ENCODE measurements around the gene KCTD6. TPM values are rescaled to one million over a fixed set of nuclear protein-coding genes. Genes with fewer than 3 reads are reported as not detected.

The KCTD6 gene
- total and polyA plus RNA-seq, 2 of the 8 experiments (the other 6 are each of a cell fraction or from before 2014, with no cell fraction given), result 17.4 to 21.4 TPM

GRCh38 chr3:58469096-58469495 lies 22.8 kb upstream of the KCTD6 start:
- WGBS, 2 experiments (ENCODE audit: extremely low coverage in 1 of 2, insufficient coverage in 1 of 2, insufficient read length in 1 of 2, insufficient replicate concordance in 2 of 2, low coverage in 1 of 2, low lambda C conversion rate in 2 of 2, missing lambda C conversion rate in 1 of 2), result 91% methylated on average over 4 of the region's 4 CpGs; no CpG with 5 or more reads in 1 of the 2 experiments

More at GRCh38 chr3:58469096-58469495, 22.8 kb upstream of the KCTD6 start:
- no peaks in the 10 kb centered on the region for H3K36me3 ChIP-seq (ENCODE audit: control insufficient read depth in 2 of 4, insufficient read depth in 4 of 4, low read length in 3 of 4)
- no peak overlapping the region for H3K23ac ChIP-seq (ENCODE audit: insufficient read length)
- no peak overlapping the region for H3K9ac ChIP-seq (replicated peaks in 1 of 4; ENCODE audit: extremely low read depth in 1 of 4, low read depth in 3 of 4, low read length in 3 of 4)
- no peak overlapping the region for H3K18ac ChIP-seq (ENCODE audit: extremely low read depth, low read length)
- H3K27ac ChIP-seq (ENCODE audit: low read depth, low read length), result no peak overlapping the region
- no peak overlapping the region for H2BK120ac ChIP-seq (replicated peaks; ENCODE audit: low read depth, low read length)
- no peak overlapping the region for H2AK5ac ChIP-seq (ENCODE audit: low read depth, low read length)
- no peaks in the 10 kb centered on the region for H3K27me3 ChIP-seq (replicated peaks in 1 of 4; ENCODE audit: control insufficient read depth in 3 of 4, extremely low read depth in 1 of 4, insufficient read depth in 3 of 4, low read length in 3 of 4)
- H3K79me2 ChIP-seq (ENCODE audit: control insufficient read depth in 1 of 2, insufficient read depth in 2 of 2, low read length in 2 of 2), result no peaks in the 10 kb centered on the region
- no peak overlapping the region for H3K4me3 ChIP-seq (ENCODE audit: extremely low read depth in 1 of 4, insufficient read depth in 2 of 4, low read depth in 3 of 4, low read length in 4 of 4)
- H2AFZ ChIP-seq (ENCODE audit: low read length), result no peak overlapping the region
- no peak overlapping the region for H4K91ac ChIP-seq (replicated peaks; ENCODE audit: insufficient read length, low read length)
- POLR2A ChIA-PET (ENCODE audit: partially characterized antibody), result interaction anchor here (1.7 kb wide), 1 partner anchor 35 kb away, joined by 5 read pairs; no protein-coding TSS in a partner anchor
- no peak overlapping the region for H2BK15ac ChIP-seq (ENCODE audit: low read length)
- no peak overlapping the region for H2BK12ac ChIP-seq (ENCODE audit: low read depth, low read length)
- no peak overlapping the region for H3K14ac ChIP-seq (ENCODE audit: insufficient read length)
- DNase-seq (ENCODE audit: low read depth in 1 of 2, low spot score in 2 of 2) (no peak), FAIRE-seq (no peak)
- H2BK20ac ChIP-seq (ENCODE audit: low read length), result no peak overlapping the region
- H3K4ac ChIP-seq (replicated peaks; ENCODE audit: insufficient read length, low read depth, low read length), result no peak overlapping the region
- H3K9me3 ChIP-seq (ENCODE audit: insufficient read depth in 2 of 2, low read depth in 1 of 2, low read length in 1 of 2), result no peaks in the 10 kb centered on the region
- no peak overlapping the region for H4K5ac ChIP-seq (ENCODE audit: insufficient read length, low read depth, low read length)
- no peak overlapping the region for H3K56ac ChIP-seq (replicated peaks; ENCODE audit: insufficient read length, low read depth, low read length)
- no peaks in the 10 kb centered on the region for H3K23me2 ChIP-seq (ENCODE audit: low read depth, low read length)
- CTCF ChIA-PET (ENCODE audit: partially characterized antibody), result interaction anchor here (1.0 to 1.2 kb wide), 2 partner anchors 35 to 42 kb away, joined by 3 to 4 read pairs; no protein-coding TSS in a partner anchor
- no peak overlapping the region for H4K8ac ChIP-seq (ENCODE audit: extremely low read depth, insufficient read depth, low read length)
- no peak overlapping the region for H3K4me2 ChIP-seq (ENCODE audit: insufficient read depth in 1 of 2, low read depth in 2 of 2, low read length in 2 of 2)
- no peak for TF ChIP-seq SP2 (IDR thresholded peaks at IDR 0.05; ENCODE audit: low read length)
- TF ChIP-seq EP300 (IDR thresholded peaks at IDR 0.05; ENCODE audit: borderline replicate concordance in 1 of 2, low read depth in 2 of 2, low read length in 2 of 2), result no peak
- TF ChIP-seq TAF1 (IDR thresholded peaks at IDR 0.05; ENCODE audit: low read depth, low read length), result no peak
- TF ChIP-seq KDM1A (IDR thresholded peaks at IDR 0.05; ENCODE audit: borderline replicate concordance, low read length), result no peak
- no peak for TF ChIP-seq SP4 (IDR thresholded peaks at IDR 0.05; ENCODE audit: low read length)
- TF ChIP-seq ZNF274 (IDR thresholded peaks at IDR 0.05; ENCODE audit: borderline replicate concordance, extremely low read depth, low read length), result no peak
- no peak for TF ChIP-seq GTF2F1 (IDR thresholded peaks at IDR 0.05; ENCODE audit: borderline replicate concordance, low read depth, low read length)
- TF ChIP-seq CBX5 (IDR thresholded peaks at IDR 0.05; ENCODE audit: low read depth, low read length), result no peak
- no peak for TF ChIP-seq USF2 (IDR thresholded peaks at IDR 0.05; ENCODE audit: low read length)
- no peak for TF ChIP-seq POLR2AphosphoS5 (IDR thresholded peaks at IDR 0.05; ENCODE audit: low read depth, low read length)
- peaks cover 0 to 7% (median 4%) of the 10 kb centered on the region in 4 experiments; a peak in 4 of 7 replicates for H3K4me1 ChIP-seq (replicated peaks in 1 of 4; ENCODE audit: control insufficient read depth in 3 of 4, insufficient read depth in 4 of 4, low read length in 3 of 4)
- H2BK5ac ChIP-seq (ENCODE audit: low read depth, low read length), result no peak overlapping the region
- no peaks in the 10 kb centered on the region for H3K79me1 ChIP-seq (ENCODE audit: low read depth, low read length)
- H4K20me1 ChIP-seq (replicated peaks in 1 of 2; ENCODE audit: control insufficient read depth in 1 of 2, insufficient read depth in 2 of 2, low read length in 2 of 2), result no peaks in the 10 kb centered on the region
